Osteoblast (primary cell): ENCODE results near the gene DMRT1. TPM values are rescaled to one million over a fixed set of nuclear protein-coding genes. Genes with fewer than 3 reads are reported as not detected.

Experiments used
- DNase-seq: peaks from one replicate; pipeline ENCODE4 v3.0.0; 2011; ENCODE audit warnings: low spot score, mixed read lengths; ENCODE audit not compliant: insufficient read length; ENCODE audit errors: missing footprints
- H2AFZ ChIP-seq: 2 replicates; pipeline ENCODE4 v1.6.0; 2011; ENCODE audit warnings: mild to moderate bottlenecking, low read length
- H3K27ac ChIP-seq: 2 replicates; pipeline ENCODE4 v1.5.1; 2011; ENCODE audit warnings: mild to moderate bottlenecking, low read depth, low read length, moderate library complexity
- H3K27me3 ChIP-seq: 2 replicates; pipeline ENCODE4 v1.6.0; 2012; ENCODE audit warnings: mild to moderate bottlenecking, control low read depth, inconsistent platforms, low read length, moderate library complexity; ENCODE audit not compliant: insufficient read depth
- H3K36me3 ChIP-seq: 2 replicates; pipeline ENCODE4 v1.5.1; 2011; ENCODE audit warnings: mild to moderate bottlenecking, low read length, control low read depth, moderate library complexity; ENCODE audit not compliant: insufficient read depth
- H3K4me1 ChIP-seq: 2 replicates; pipeline ENCODE4 v1.5.1; 2011; ENCODE audit warnings: mild to moderate bottlenecking, low read length, control low read depth, moderate library complexity; ENCODE audit not compliant: insufficient read depth
- H3K4me2 ChIP-seq: 2 replicates; pipeline ENCODE4 v1.6.0; 2011; ENCODE audit warnings: mild to moderate bottlenecking, low read length; ENCODE audit not compliant: insufficient read depth
- H3K4me3 ChIP-seq: fragments of 200-600 bp; sonication (generic); 3 replicates; pipeline ENCODE4 v1.5.1; 2012; ENCODE audit warnings: mild to moderate bottlenecking, low read length, inconsistent platforms; ENCODE audit not compliant: insufficient read depth
- H3K79me2 ChIP-seq: 2 replicates; pipeline ENCODE4 v1.6.0; 2012; ENCODE audit warnings: mild to moderate bottlenecking, low read length, control low read depth, inconsistent platforms; ENCODE audit not compliant: insufficient read depth
- H3K9me3 ChIP-seq: 2 replicates; pipeline ENCODE4 v1.5.1; 2011; ENCODE audit warnings: low read depth, low read length, control low read depth
- H4K20me1 ChIP-seq: 2 replicates; pipeline ENCODE4 v1.6.0; 2012; ENCODE audit warnings: mild to moderate bottlenecking, low read length, control low read depth; ENCODE audit not compliant: insufficient read depth
- CTCF ChIP-seq: IDR thresholded peaks from 2 replicates; pipeline ENCODE4 v1.5.1; 2011; ENCODE audit warnings: mild to moderate bottlenecking, low read depth, low read length, moderate library complexity; ENCODE audit errors: extremely low read depth
- total RNA-seq: library from RNA; depleted of rRNA; stranded (reverse); fragments of >200 nt; gene quantifications from 2 replicates; pipeline ENCODE4 v1.2.3, GENCODE V29; 2012

The DMRT1 gene
- total RNA-seq, 1 donor: not detected

GRCh38 chr9:893843-894420 is 52.4 kb downstream of the DMRT1 start:
- Histone ChIP-seq H3K27ac (no peak overlapping the region), H2AFZ (no peak overlapping the region), H3K4me3 (no peak overlapping the region), H3K9me3 (no peaks in the 10 kb centered on the region), H3K79me2 (no peaks in the 10 kb centered on the region), H3K27me3 (no peaks in the 10 kb centered on the region), H3K4me2 (no peak overlapping the region), H3K36me3 (no peaks in the 10 kb centered on the region), H3K4me1 (no peaks in the 10 kb centered on the region), H4K20me1 (no peaks in the 10 kb centered on the region)
- DNase-seq: peak; percentile 86
- TF ChIP-seq CTCF: peak; percentile 86

- Histone ChIP-seq H3K79me2 (no peaks in the 10 kb centered on the region), H3K9me3 (no peaks in the 10 kb centered on the region), H2AFZ (no peak overlapping the region), H3K4me1 (no peaks in the 10 kb centered on the region), H4K20me1 (no peaks in the 10 kb centered on the region), H3K4me3 (no peak overlapping the region), H3K36me3 (no peaks in the 10 kb centered on the region), H3K27ac (no peak overlapping the region), H3K4me2 (no peak overlapping the region), H3K27me3 (no peaks in the 10 kb centered on the region)
- TF ChIP-seq CTCF: no peak
- no peak for DNase-seq
These were observed 58.1 kb downstream of the DMRT1 start for GRCh38 chr9:899440-900184.

- Histone ChIP-seq H3K79me2 (no peaks in the 10 kb centered on the region), H3K4me2 (no peak overlapping the region), H3K36me3 (no peaks in the 10 kb centered on the region), H2AFZ (no peak overlapping the region), H3K27me3 (peaks cover 4% of the 10 kb centered on the region), H3K4me1 (no peaks in the 10 kb centered on the region), H3K9me3 (no peaks in the 10 kb centered on the region), H4K20me1 (no peaks in the 10 kb centered on the region), H3K4me3 (no peak overlapping the region), H3K27ac (no peak overlapping the region)
- TF ChIP-seq CTCF: no peak
- no peak for DNase-seq
These were observed 62.4 kb downstream of the DMRT1 start for GRCh38 chr9:903886-904285.

- H3K4me1 ChIP-seq: no peaks in the 10 kb centered on the region
- H3K27ac ChIP-seq: no peak overlapping the region
- peaks cover 4% of the 10 kb centered on the region for H3K27me3 ChIP-seq
- H3K4me3 ChIP-seq: no peak overlapping the region
- no peak for DNase-seq
- no peak overlapping the region for H3K4me2 ChIP-seq
- H3K36me3 ChIP-seq: no peaks in the 10 kb centered on the region
- no peak for TF ChIP-seq CTCF
- H2AFZ ChIP-seq: no peak overlapping the region
- no peaks in the 10 kb centered on the region for H3K9me3 ChIP-seq
- no peaks in the 10 kb centered on the region for H4K20me1 ChIP-seq
- no peaks in the 10 kb centered on the region for H3K79me2 ChIP-seq
These were observed 64.4 kb downstream of the DMRT1 start for GRCh38 chr9:905906-906305.
